OCI-LY1 (cell line): ENCODE data around the gene EDEM3.

Source experiments
- H2AFZ ChIP-seq: fragments of 200-600 bp; sonication (generic), shearing (Covaris generic); 2 replicates; pipeline ENCODE4 v1.6.0; 2014; ENCODE audit warnings: antibody characterized with exemption, mild to moderate bottlenecking, low read length
- H3F3A ChIP-seq: fragments of 200-600 bp; sonication (generic), shearing (Covaris generic); 2 replicates; pipeline ENCODE4 v1.6.0; 2014; ENCODE audit warnings: mild to moderate bottlenecking, antibody characterized with exemption, low read length, moderate library complexity; ENCODE audit not compliant: insufficient read depth
- H3K27ac ChIP-seq: fragments of 200-600 bp; sonication (generic); 2 replicates; pipeline ENCODE4 v1.5.1; 2014; ENCODE audit warnings: low read length, mixed run types, mild to moderate bottlenecking, low read depth; ENCODE audit not compliant: poor library complexity, severe bottlenecking
- H3K27me3 ChIP-seq: fragments of 200-600 bp; sonication (generic); 2 replicates; pipeline ENCODE4 v1.6.0; 2014; ENCODE audit warnings: antibody characterized with exemption, mild to moderate bottlenecking, low read length, moderate library complexity; ENCODE audit not compliant: insufficient read depth
- H3K36me3 ChIP-seq: fragments of 200-600 bp; sonication (generic); 2 replicates; pipeline ENCODE4 v1.6.1; 2014; ENCODE audit warnings: mild to moderate bottlenecking, antibody characterized with exemption, low read length, moderate library complexity, mixed read lengths; ENCODE audit not compliant: insufficient read depth
- H3K4me1 ChIP-seq: fragments of 200-600 bp; sonication (generic); 2 replicates; pipeline ENCODE4 v1.5.1; 2014; ENCODE audit warnings: mild to moderate bottlenecking, low read length, moderate library complexity; ENCODE audit not compliant: insufficient read depth, severe bottlenecking
- H3K4me2 ChIP-seq: fragments of 200-600 bp; sonication (generic), shearing (Covaris generic); 2 replicates; pipeline ENCODE4 v1.6.1; 2014; ENCODE audit warnings: low read length
- H3K4me3 ChIP-seq: fragments of 200-600 bp; sonication (generic); 2 replicates; pipeline ENCODE4 v1.5.1; 2014; ENCODE audit warnings: low read length, low read depth, mild to moderate bottlenecking, mixed read lengths; ENCODE audit not compliant: poor library complexity, severe bottlenecking
- H3K79me2 ChIP-seq: fragments of 200-600 bp; shearing (Covaris generic); 2 replicates; pipeline ENCODE4 v1.6.1; 2016; ENCODE audit warnings: mixed run types, low read length, mixed read lengths; ENCODE audit not compliant: insufficient read depth
- H3K9ac ChIP-seq: fragments of 200-600 bp; sonication (generic), shearing (Covaris generic); 2 replicates; pipeline ENCODE4 v1.6.1; 2014; ENCODE audit warnings: mild to moderate bottlenecking, low read length, mixed read lengths
- H3K9me2 ChIP-seq: fragments of 200-600 bp; sonication (generic), shearing (Covaris generic); 2 replicates; pipeline ENCODE4 v1.6.1; 2014; ENCODE audit warnings: low read depth, mild to moderate bottlenecking, low read length, mixed read lengths
- H3K9me3 ChIP-seq: fragments of 200-600 bp; shearing (Covaris generic); 2 replicates; pipeline ENCODE4 v1.6.1; 2014; ENCODE audit warnings: low read length, mixed read lengths
- H4K20me1 ChIP-seq: fragments of 200-600 bp; sonication (generic), shearing (Covaris generic); 2 replicates; pipeline ENCODE4 v1.6.0; 2016; ENCODE audit warnings: mild to moderate bottlenecking, low read length; ENCODE audit not compliant: insufficient read depth
- EZH2 ChIP-seq: fragments of 200-600 bp; sonication (generic), shearing (Covaris generic); IDR thresholded peaks from 2 replicates; pipeline ENCODE4 v1.8.0; 2017; ENCODE audit warnings: borderline replicate concordance, mixed run types, mild to moderate bottlenecking, antibody characterized with exemption, low read length, moderate library complexity, mixed read lengths
- TF ChIP-seq, protein P1 (sequence below): fragments of 200-600 bp; sonication (generic), shearing (Covaris generic); IDR thresholded peaks from 2 replicates; pipeline ENCODE4 v1.5.1; 2017; ENCODE audit warnings: mild to moderate bottlenecking, antibody characterized with exemption, low read length, moderate library complexity, mixed read lengths

The EDEM3 gene

DNA sequence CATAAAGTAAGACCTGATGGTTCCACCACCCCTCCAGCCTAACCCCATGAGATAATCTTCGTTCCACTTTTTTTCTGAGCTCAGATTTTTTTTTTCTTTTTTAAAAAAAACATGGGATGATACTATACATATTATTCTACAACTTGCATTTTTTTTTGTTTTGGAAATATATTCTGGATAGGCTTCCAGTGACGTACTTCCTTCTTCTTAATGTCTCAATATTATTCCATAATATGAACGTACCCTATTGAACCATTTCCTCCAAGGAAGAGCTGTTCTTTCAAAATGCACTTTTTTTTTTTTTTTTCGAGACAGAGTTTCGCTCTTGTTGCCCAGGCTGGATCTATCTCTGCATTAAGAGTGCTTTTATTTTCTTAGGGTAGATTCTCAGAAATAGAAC lies 1.5 kb downstream of the EDEM3 start:
- no peaks in the 10 kb centered on the region for H3K36me3 ChIP-seq
- H3K9me3 ChIP-seq: no peaks in the 10 kb centered on the region
- peak overlapping the region; percentile 81 for H3K4me3 ChIP-seq
- H3K9me2 ChIP-seq: no peaks in the 10 kb centered on the region
- TF ChIP-seq EZH2: no peak
- TF ChIP-seq, protein P1, sequence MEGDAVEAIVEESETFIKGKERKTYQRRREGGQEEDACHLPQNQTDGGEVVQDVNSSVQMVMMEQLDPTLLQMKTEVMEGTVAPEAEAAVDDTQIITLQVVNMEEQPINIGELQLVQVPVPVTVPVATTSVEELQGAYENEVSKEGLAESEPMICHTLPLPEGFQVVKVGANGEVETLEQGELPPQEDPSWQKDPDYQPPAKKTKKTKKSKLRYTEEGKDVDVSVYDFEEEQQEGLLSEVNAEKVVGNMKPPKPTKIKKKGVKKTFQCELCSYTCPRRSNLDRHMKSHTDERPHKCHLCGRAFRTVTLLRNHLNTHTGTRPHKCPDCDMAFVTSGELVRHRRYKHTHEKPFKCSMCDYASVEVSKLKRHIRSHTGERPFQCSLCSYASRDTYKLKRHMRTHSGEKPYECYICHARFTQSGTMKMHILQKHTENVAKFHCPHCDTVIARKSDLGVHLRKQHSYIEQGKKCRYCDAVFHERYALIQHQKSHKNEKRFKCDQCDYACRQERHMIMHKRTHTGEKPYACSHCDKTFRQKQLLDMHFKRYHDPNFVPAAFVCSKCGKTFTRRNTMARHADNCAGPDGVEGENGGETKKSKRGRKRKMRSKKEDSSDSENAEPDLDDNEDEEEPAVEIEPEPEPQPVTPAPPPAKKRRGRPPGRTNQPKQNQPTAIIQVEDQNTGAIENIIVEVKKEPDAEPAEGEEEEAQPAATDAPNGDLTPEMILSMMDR: no peak
- H2AFZ ChIP-seq: no peak overlapping the region
- H3K27me3 ChIP-seq: no peaks in the 10 kb centered on the region
- peak overlapping the region; percentile 78; the same call in 1 of the 2 replicates for H3K9ac ChIP-seq
- H4K20me1 ChIP-seq: no peaks in the 10 kb centered on the region
- H3F3A ChIP-seq: 0 out of 2 replicates have a peak, but pooled peaks cover 3% of the 10 kb centered on the region
- no peak overlapping the region for H3K27ac ChIP-seq
- H3K4me1 ChIP-seq: peaks cover 27% of the 10 kb centered on the region
- H3K79me2 ChIP-seq: peaks cover 24% of the 10 kb centered on the region
- H3K4me2 ChIP-seq: peak overlapping the region; percentile 82

DNA sequence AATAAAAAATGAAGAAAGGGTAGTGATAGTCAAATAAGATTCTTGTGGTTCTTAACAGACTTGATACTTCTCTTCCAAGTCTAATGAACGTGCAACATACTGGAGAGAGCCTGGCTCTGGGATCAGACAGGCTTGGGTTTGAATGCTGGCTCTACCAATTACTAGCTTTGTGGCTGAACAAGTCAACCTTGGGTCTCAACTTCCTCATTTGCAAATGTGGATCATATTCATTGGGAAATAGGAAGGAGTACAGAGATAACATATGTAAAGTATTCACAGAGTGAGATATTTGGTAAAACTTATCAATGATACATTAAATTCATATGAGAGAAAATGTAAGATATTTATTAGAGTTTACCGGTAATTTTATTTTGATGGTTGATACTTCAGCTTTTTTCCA lies 2.0 kb downstream of the EDEM3 start:
- Histone ChIP-seq H3K79me2 (peaks cover 24% of the 10 kb centered on the region), H3F3A (0 out of 2 replicates have a peak, but pooled peaks cover 3% of the 10 kb centered on the region), H3K36me3 (no peaks in the 10 kb centered on the region), H3K4me2 (peak overlapping the region; percentile 82), H3K27ac (no peak overlapping the region), H4K20me1 (no peaks in the 10 kb centered on the region), H3K9ac (no peak overlapping the region; the same call in 1 of the 2 replicates), H3K27me3 (no peaks in the 10 kb centered on the region), H2AFZ (no peak overlapping the region), H3K4me3 (peak overlapping the region; percentile 81), H3K4me1 (peaks cover 30% of the 10 kb centered on the region), H3K9me3 (no peaks in the 10 kb centered on the region), H3K9me2 (no peaks in the 10 kb centered on the region)
- no peak for TF ChIP-seq EZH2
- TF ChIP-seq, protein P1: no peak

DNA sequence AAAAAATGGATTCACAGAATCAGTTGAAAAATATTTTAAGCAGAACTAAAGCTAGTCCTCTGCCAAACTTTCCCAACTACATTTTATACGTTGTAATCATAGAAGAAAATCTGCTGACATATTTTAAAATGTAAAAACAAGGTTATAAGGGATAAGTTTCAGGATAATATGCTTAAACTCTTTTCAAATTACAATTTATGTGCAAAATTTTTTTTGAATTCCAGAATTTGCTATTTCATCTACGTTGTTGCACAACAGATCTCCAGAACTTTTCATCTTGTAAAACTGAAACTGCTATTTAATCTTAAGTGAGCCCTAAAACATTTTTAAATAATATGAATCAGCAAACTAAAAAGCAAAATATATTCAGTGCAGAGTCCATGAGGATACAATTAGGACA lies 5.9 kb downstream of the EDEM3 start:
- Histone ChIP-seq H3K9me3 (no peaks in the 10 kb centered on the region), H3K36me3 (peaks cover 18% of the 10 kb centered on the region; the same call in 1 of the 2 replicates), H4K20me1 (no peaks in the 10 kb centered on the region), H3K4me1 (peaks cover 44% of the 10 kb centered on the region), H3F3A (0 out of 2 replicates have a peak, but pooled peaks cover 3% of the 10 kb centered on the region), H3K4me2 (no peak overlapping the region), H3K27me3 (no peaks in the 10 kb centered on the region), H3K79me2 (peaks cover 22% of the 10 kb centered on the region), H3K9ac (no peak overlapping the region), H3K9me2 (no peaks in the 10 kb centered on the region), H2AFZ (no peak overlapping the region), H3K4me3 (no peak overlapping the region), H3K27ac (no peak overlapping the region)
- TF ChIP-seq EZH2: no peak
- TF ChIP-seq, protein P1: no peak
